ENCODE measurements around the gene SMARCC1.
"Not testable (repeated sequence)": the region's sequence is repeated elsewhere in the genome, so short reads cannot be mapped to it uniquely, and the experiment has no call there.

Gene SMARCC1

GRCh38 chr3:47781685-47782445 is at the start of gene SMARCC1:
TSS of gene SMARCC1 (minus strand) at chr3:47781893. CDS start at chr3:47781797, 96 bp downstream.
- peak; percentile 63 to 98 (median 94) for DNase-seq

- DNase-seq: not testable (repeated sequence)
Measured at GRCh38 chr3:47829482-47829881, 47.8 kb upstream of the SMARCC1 start.

GRCh38 chr3:47825590-47825989 is 43.9 kb upstream of the SMARCC1 start:
- no peak for DNase-seq

- DNase-seq: peak in 56 of 58 donors; percentile 10 to 83 (median 63)
Measured at GRCh38 chr3:47824541-47825473, 43.1 kb upstream of the SMARCC1 start.

- DNase-seq: no peak
Measured at GRCh38 chr3:47817609-47818008, 35.9 kb upstream of the SMARCC1 start.

GRCh38 chr3:47813551-47814177 is 32.0 kb upstream of the SMARCC1 start:
- peak in 1 of 58 donors; percentile 5 for DNase-seq

GRCh38 chr3:47804577-47804976 is 22.9 kb upstream of the SMARCC1 start:
- no peak for DNase-seq

GRCh38 chr3:47803480-47804025 is 21.9 kb upstream of the SMARCC1 start:
- DNase-seq: peak in 1 of 58 donors; percentile 44

GRCh38 chr3:47802734-47803479 is 21.2 kb upstream of the SMARCC1 start, which contains the start of gene DHX30:
TSS of gene DHX30 (plus strand) at chr3:47803138. CDS start at chr3:47810684, 7,546 bp downstream.
- peak; percentile 34 to 94 (median 86) for DNase-seq

- DNase-seq: no peak
Measured at GRCh38 chr3:47799733-47800132, 18.0 kb upstream of the SMARCC1 start.

GRCh38 chr3:47794544-47794943 is 12.9 kb upstream of the SMARCC1 start:
- no peak for DNase-seq

GRCh38 chr3:47792699-47793098 is 11.0 kb upstream of the SMARCC1 start:
- no peak for DNase-seq

- no peak for DNase-seq
Measured at GRCh38 chr3:47791193-47791855, 9.6 kb upstream of the SMARCC1 start.

- DNase-seq: no peak
Measured at GRCh38 chr3:47783673-47784072, 2.0 kb upstream of the SMARCC1 start.

GRCh38 chr3:47782446-47783308 is 984 bp upstream of the SMARCC1 start:
- DNase-seq: no peak

GRCh38 chr3:47780741-47781684 is 680 bp downstream of the SMARCC1 start:
- DNase-seq: peak in 48 of 58 donors; percentile 24 to 82 (median 66)

GRCh38 chr3:47778746-47779145 is 2.9 kb downstream of the SMARCC1 start:
- no peak for DNase-seq

- peak in 1 of 58 donors; percentile 16 for DNase-seq
Measured at GRCh38 chr3:47772788-47773187, 8.9 kb downstream of the SMARCC1 start.

Measured in anterior cingulate cortex (tissue), 58 donors.